Measurements from ENCODE around the gene DDX39A. TPM values are rescaled to one million over a fixed set of nuclear protein-coding genes. Genes with fewer than 3 reads are reported as not detected.

The DDX39A gene
- total and polyA plus RNA-seq, 7 donors, result 14.8 to 93.0 (median 32.4) TPM

DNA sequence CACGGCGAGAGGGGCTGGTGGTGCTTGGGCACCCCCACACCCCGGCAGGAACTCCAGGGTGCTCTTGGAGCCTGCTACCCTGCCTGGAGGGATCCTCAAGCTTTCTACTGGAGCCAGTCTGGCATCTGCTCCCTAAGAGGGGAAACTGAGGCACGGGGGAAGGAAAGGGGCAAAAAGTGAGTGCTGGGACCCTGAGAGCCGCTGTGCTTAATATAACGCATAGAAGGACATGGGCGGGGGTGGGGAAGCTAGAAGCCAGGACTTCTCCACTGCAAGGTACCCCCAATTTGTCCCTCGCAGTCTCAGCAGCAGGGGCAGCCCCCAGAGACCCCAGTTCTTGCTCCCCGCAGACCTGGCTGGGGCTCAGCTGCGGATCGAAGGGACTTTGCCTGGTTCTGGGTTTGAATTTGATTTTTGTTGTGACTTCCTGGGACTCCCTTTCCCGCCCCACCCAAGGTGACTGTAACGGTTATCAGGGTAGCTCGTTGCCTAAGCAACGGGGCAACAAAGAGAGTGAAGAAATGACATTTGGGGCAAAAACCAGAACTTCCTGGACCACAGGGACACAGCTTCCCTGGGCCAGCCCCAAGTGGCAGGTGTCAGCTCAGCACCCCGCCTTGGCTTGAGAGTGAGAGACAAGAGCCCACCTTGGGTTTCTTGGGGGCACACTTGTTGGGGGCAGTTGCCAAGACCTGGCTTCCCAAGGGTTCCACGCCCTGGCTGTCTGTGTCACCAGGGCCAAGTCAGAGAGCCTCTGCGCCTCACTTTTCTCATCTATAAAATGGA lies 37.3 kb downstream of the DDX39A start:
- Histone ChIP-seq H3K4me3 (peak overlapping the region; percentile 85), H3K9me3 (no peaks in the 10 kb centered on the region), H3K27me3 (ENCODE audit: insufficient read depth in 3 of 3, low read length in 2 of 3) (no peaks in the 10 kb centered on the region), H3K27ac (peak overlapping the region; percentile 95), H3K4me1 (peaks cover 33% of the 10 kb centered on the region), H3K36me3 (ENCODE audit: insufficient read depth in 1 of 2, low read depth in 1 of 2) (no peaks in the 10 kb centered on the region)
- DNase-seq (peak; percentile 44 to 66), ATAC-seq (peak in 1 of 4 donors; percentile 3)
- 10 to 16% (median 14%) methylated on average over 18 of the region's 18 CpGs for WGBS, 3 donors
- intact Hi-C loops (cut with DNase I), result no loop called here
- TF ChIP-seq CTCF (IDR thresholded peaks at IDR 0.05), result no peak

DNA sequence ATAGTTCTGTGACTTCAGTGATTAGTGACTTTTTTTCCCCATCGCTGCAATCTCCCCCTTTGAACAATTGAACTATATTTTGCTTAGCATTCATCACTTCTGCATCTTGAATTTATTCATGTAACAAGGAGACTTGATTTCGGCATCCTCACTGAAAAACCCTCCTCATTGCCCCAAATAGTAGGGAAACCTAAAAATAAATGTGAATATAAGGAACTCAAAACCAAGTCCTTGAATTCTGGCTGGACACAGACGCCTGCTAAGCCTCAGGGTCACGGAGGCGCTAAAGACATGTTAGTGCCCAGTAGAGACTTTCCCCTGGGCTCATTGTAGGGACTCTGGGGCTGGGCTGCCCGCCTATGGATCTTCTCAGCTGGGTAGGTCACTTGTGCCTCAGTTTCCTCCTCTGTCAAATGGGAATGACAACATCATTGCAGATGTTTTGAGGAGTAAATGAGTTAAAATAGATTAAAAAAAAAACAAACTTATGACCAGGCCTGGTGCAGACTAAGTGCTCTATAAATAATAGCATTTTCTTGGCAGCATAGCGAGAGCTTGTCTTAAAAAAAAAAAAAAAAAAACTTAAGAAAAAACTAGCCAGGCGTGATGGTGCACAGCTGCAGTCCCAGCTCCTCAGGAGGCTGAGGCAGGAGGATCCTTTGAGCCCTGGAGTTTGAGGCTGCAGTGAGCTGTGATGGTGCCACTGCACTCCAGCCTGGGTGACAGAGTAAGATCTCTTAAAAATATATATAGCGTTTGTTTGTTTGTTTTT lies 39.7 kb downstream of the DDX39A start:
- H3K27me3 ChIP-seq (ENCODE audit: insufficient read depth in 3 of 3, low read length in 2 of 3), result no peaks in the 10 kb centered on the region
- 40 to 59% (median 46%) methylated on average over 9 of the region's 9 CpGs for WGBS, 3 donors
- H3K4me1 ChIP-seq, result peaks cover 45% of the 10 kb centered on the region
- H3K4me3 ChIP-seq, result no peak overlapping the region
- TF ChIP-seq CTCF (IDR thresholded peaks at IDR 0.05), result no peak
- ATAC-seq (no peak), DNase-seq (no peak)
- peak overlapping the region; percentile 95 for H3K27ac ChIP-seq
- H3K36me3 ChIP-seq (ENCODE audit: insufficient read depth in 1 of 2, low read depth in 1 of 2), result no peaks in the 10 kb centered on the region
- intact Hi-C loops (cut with DNase I), result no loop called here
- H3K9me3 ChIP-seq, result no peaks in the 10 kb centered on the region

GRCh38 chr19:14378890-14379289 lies 40.3 kb downstream of the DDX39A start:
- no peak for TF ChIP-seq CTCF (IDR thresholded peaks at IDR 0.05)
- intact Hi-C loops (cut with DNase I), result no loop called here

DNA sequence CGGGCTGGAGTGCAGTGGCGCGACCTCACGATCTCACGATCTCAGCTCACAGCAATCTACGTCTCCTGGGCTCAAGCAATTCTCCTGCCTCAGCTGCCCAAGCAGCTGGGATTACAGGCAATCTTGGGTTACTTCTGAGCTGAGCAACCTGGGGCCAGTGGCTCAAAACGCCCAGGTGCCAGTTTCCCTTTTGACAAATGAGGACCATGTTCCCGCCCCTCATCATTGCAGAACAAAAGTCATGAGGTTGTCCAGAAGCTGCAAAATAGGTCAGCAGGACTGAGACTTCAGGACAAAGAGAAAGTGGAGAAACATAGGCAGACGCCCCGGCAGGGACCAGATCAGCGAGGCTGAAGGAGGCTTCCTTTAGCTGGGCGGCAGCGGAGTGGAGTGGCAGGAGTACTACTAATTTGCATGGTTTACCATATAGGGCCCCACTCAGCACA lies 41.2 kb downstream of the DDX39A start:
- H3K27me3 ChIP-seq (ENCODE audit: insufficient read depth in 3 of 3, low read length in 2 of 3), result no peaks in the 10 kb centered on the region
- intact Hi-C loops (cut with DNase I), result no loop called here
- peaks cover 31% of the 10 kb centered on the region for H3K4me1 ChIP-seq
- TF ChIP-seq CTCF (IDR thresholded peaks at IDR 0.05), result no peak
- H3K27ac ChIP-seq, result no peak overlapping the region
- H3K9me3 ChIP-seq, result no peaks in the 10 kb centered on the region
- no peaks in the 10 kb centered on the region for H3K36me3 ChIP-seq (ENCODE audit: insufficient read depth in 1 of 2, low read depth in 1 of 2)
- H3K4me3 ChIP-seq, result no peak overlapping the region
- 66 to 80% (median 66%) methylated on average over 11 to 13 of the region's 13 CpGs for WGBS, 3 donors
- no peak for ATAC-seq
- DNase-seq, result no peak

More at GRCh38 chr19:14378890-14379289, 40.3 kb downstream of the DDX39A start:
- H3K9me3 ChIP-seq, result no peaks in the 10 kb centered on the region
- no peak overlapping the region for H3K4me3 ChIP-seq
- 73 to 84% (median 77%) methylated on average over 4 of the region's 4 CpGs for WGBS, 3 donors
- no peaks in the 10 kb centered on the region for H3K36me3 ChIP-seq (ENCODE audit: insufficient read depth in 1 of 2, low read depth in 1 of 2)
- no peak for ATAC-seq
- H3K27me3 ChIP-seq (ENCODE audit: insufficient read depth in 3 of 3, low read length in 2 of 3), result no peaks in the 10 kb centered on the region
- no peak for DNase-seq
- no peak overlapping the region for H3K27ac ChIP-seq
- peaks cover 39% of the 10 kb centered on the region for H3K4me1 ChIP-seq
